WERI-Rb-1 (cell line): ENCODE measurements around the gene SEPTIN7.

Experiments used
- DNase-seq: peaks from one replicate; pipeline ENCODE4 v3.0.0-alpha.2; 2020
- H3K27ac ChIP-seq: fragments of 250-450 bp; sonication (Bioruptor Pico); 2 replicates; pipeline ENCODE4 v1.5.1; 2020; ENCODE audit warnings: mild to moderate bottlenecking, moderate library complexity
- H3K27me3 ChIP-seq: fragments of 250-450 bp; sonication (Bioruptor Pico); 2 replicates; pipeline ENCODE4 v1.5.1; 2021; ENCODE audit warnings: mild to moderate bottlenecking, low read depth, moderate library complexity; ENCODE audit not compliant: insufficient read depth, severe bottlenecking
- H3K36me3 ChIP-seq: fragments of 250-450 bp; sonication (Bioruptor Pico); 2 replicates; pipeline ENCODE4 v1.5.1; 2020; ENCODE audit warnings: mild to moderate bottlenecking, moderate library complexity
- H3K4me3 ChIP-seq: 2 replicates; pipeline ENCODE4 v1.5.1; 2011; ENCODE audit warnings: low read depth, mild to moderate bottlenecking, control low read depth, low read length
- H3K9me3 ChIP-seq: fragments of 250-450 bp; sonication (Bioruptor Pico); 2 replicates; pipeline ENCODE4 v1.5.1; 2021; ENCODE audit warnings: mild to moderate bottlenecking, moderate library complexity; ENCODE audit not compliant: severe bottlenecking
- CTCF ChIP-seq: IDR thresholded peaks from 2 replicates; pipeline ENCODE4 v1.5.1; 2011; ENCODE audit warnings: low read depth, mild to moderate bottlenecking, control low read depth, inconsistent platforms, low read length

SEPTIN7 gene

GRCh38 chr7:35802649-35803048 lies 1.8 kb downstream of the SEPTIN7 start:
- no peaks in the 10 kb centered on the region for H3K9me3 ChIP-seq
- peaks cover 10% of the 10 kb centered on the region for H3K36me3 ChIP-seq
- TF ChIP-seq CTCF, result no peak
- H3K27me3 ChIP-seq, result no peaks in the 10 kb centered on the region
- H3K27ac ChIP-seq, result no peak overlapping the region; the same call in 1 of the 2 replicates
- DNase-seq, result no peak
- peak overlapping the region; percentile 98 for H3K4me3 ChIP-seq

GRCh38 chr7:35804231-35804970 lies 3.5 kb downstream of the SEPTIN7 start:
- Histone ChIP-seq H3K27me3 (no peaks in the 10 kb centered on the region), H3K9me3 (no peaks in the 10 kb centered on the region), H3K4me3 (no peak overlapping the region), H3K36me3 (peaks cover 10% of the 10 kb centered on the region), H3K27ac (no peak overlapping the region)
- DNase-seq, result no peak
- TF ChIP-seq CTCF, result no peak

DNA sequence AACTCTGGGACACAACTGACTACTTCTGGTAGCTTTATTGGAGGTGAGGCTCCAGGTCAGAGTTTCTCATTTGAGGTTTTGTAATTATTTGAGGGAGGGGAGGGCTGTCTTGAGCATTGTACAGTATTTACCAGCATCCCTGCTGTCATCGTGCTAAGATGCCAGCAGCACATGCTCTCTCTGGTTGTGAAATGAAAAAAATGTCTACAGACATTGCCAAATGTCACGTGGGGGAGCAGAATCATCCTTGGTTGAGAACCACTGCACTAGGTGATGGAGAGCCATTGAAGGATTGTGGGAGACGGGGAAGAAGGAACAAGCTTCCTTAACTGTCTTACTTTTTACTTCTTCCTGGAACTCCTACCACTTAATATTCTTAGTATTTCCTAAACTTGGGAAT lies 5.0 kb downstream of the SEPTIN7 start:
- Histone ChIP-seq H3K4me3 (no peak overlapping the region), H3K27me3 (no peaks in the 10 kb centered on the region), H3K27ac (no peak overlapping the region), H3K9me3 (no peaks in the 10 kb centered on the region), H3K36me3 (peaks cover 10% of the 10 kb centered on the region)
- TF ChIP-seq CTCF, result no peak
- no peak for DNase-seq

GRCh38 chr7:35816514-35816913 lies 15.7 kb downstream of the SEPTIN7 start:
- no peaks in the 10 kb centered on the region for H3K9me3 ChIP-seq
- no peak overlapping the region for H3K27ac ChIP-seq
- no peak for TF ChIP-seq CTCF
- no peak overlapping the region for H3K4me3 ChIP-seq
- no peaks in the 10 kb centered on the region for H3K27me3 ChIP-seq
- no peak for DNase-seq
- H3K36me3 ChIP-seq, result no peaks in the 10 kb centered on the region

DNA sequence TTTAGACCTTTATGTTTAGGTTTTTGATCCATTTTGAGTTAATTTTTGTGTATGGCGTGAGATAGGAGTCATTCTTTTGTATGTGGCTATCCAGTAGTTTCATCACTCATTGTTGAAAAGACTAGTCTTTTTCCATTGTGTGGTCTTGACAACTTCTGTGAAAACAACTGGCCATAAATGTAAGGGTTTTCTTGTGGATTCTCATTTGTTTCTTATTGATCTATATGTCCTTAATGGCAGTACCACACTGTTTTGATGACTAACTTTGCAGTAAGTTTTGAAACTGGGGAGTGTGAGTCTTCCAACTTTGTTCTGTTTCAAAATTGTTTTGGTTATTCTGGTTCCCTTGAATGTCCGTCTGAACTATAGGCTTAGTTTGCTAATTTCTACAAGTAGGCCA lies 16.3 kb downstream of the SEPTIN7 start:
- H3K4me3 ChIP-seq, result no peak overlapping the region
- TF ChIP-seq CTCF, result no peak
- H3K27ac ChIP-seq, result no peak overlapping the region
- no peak for DNase-seq
- no peaks in the 10 kb centered on the region for H3K36me3 ChIP-seq
- H3K9me3 ChIP-seq, result peaks cover 5% of the 10 kb centered on the region
- H3K27me3 ChIP-seq, result no peaks in the 10 kb centered on the region

DNA sequence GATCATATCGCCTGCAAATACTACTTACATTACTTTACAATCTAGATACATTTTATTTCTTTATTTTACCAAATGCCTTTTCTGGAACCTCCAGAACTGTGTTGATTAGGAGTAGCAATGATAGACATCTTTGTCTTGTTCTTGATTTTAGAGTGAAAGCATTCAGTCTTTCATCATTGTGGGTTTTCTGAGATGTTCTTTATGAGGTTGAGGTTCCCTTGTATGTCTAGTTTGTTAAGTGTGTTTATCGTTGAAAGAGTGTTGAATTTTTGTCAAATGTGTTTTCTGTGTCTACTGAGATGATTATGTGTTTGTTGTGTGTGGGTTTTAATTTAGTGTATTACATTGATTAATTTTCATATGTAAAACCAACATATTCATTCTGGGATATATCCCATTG lies 17.1 kb downstream of the SEPTIN7 start:
- no peak for DNase-seq
- H3K9me3 ChIP-seq, result peaks cover 5% of the 10 kb centered on the region
- TF ChIP-seq CTCF, result no peak
- H3K27ac ChIP-seq, result no peak overlapping the region
- no peaks in the 10 kb centered on the region for H3K27me3 ChIP-seq
- H3K4me3 ChIP-seq, result no peak overlapping the region
- H3K36me3 ChIP-seq, result no peaks in the 10 kb centered on the region
